H1 (cell line): ENCODE measurements around the gene FRMD4A. TPM values are rescaled to one million over a fixed set of nuclear protein-coding genes. Genes with fewer than 3 reads are reported as not detected.

Experiments used
- CTCF ChIA-PET: fragments of 300-600 bp; sonication (Branson Sonifier 250); formaldehyde crosslinking; loops from one replicate; lab custom pipeline; 2021; ENCODE audit not compliant: partially characterized antibody; lab: Charles Lee
- POLR2A ChIA-PET: fragments of 300-600 bp; sonication (Branson Sonifier 250); formaldehyde crosslinking; loops from one replicate; lab custom pipeline; 2021; ENCODE audit warnings: inconsistent platforms; ENCODE audit not compliant: partially characterized antibody; lab: Charles Lee
- DNase-seq, 2 experiments: peaks; one replicate each; pipeline versions ENCODE4 v3.0.0 to v3.0.0-alpha.2; 2010 to 2022; ENCODE audit warnings: low spot score in 2 of 2, low read depth in 1 of 2, mixed read lengths in 1 of 2
- FAIRE-seq: peaks from 2 replicates; lab custom pipeline; 2011; peaks lifted over from hg19 to GRCh38; lab: Jason Lieb, UNC
- H2AFZ ChIP-seq: 2 replicates; pipeline ENCODE4 v1.8.1; 2012; ENCODE audit warnings: low read length, inconsistent platforms
- H2AK5ac ChIP-seq: 2 replicates; pipeline ENCODE4 v1.6.1; 2013; ENCODE audit warnings: low read depth, low read length
- H2BK120ac ChIP-seq: replicated peaks from 2 replicates; pipeline ENCODE3; 2013; ENCODE audit warnings: low read depth, low read length, inconsistent platforms
- H2BK12ac ChIP-seq: 2 replicates; pipeline ENCODE4 v1.6.1; 2013; ENCODE audit warnings: low read depth, low read length
- H2BK15ac ChIP-seq: 2 replicates; pipeline ENCODE4 v1.6.1; 2013; ENCODE audit warnings: low read length
- H2BK20ac ChIP-seq: 2 replicates; pipeline ENCODE4 v1.6.1; 2013; ENCODE audit warnings: low read length
- H2BK5ac ChIP-seq: 2 replicates; pipeline ENCODE4 v1.6.1; 2013; ENCODE audit warnings: low read depth, low read length
- H3K14ac ChIP-seq: 2 replicates; pipeline ENCODE4 v1.6.1; 2013; ENCODE audit warnings: inconsistent platforms; ENCODE audit not compliant: insufficient read length
- H3K18ac ChIP-seq: 2 replicates; pipeline ENCODE4 v1.6.1; 2013; ENCODE audit warnings: low read length; ENCODE audit errors: extremely low read depth
- H3K23ac ChIP-seq: 2 replicates; pipeline ENCODE4 v1.6.1; 2013; ENCODE audit warnings: inconsistent platforms; ENCODE audit not compliant: insufficient read length
- H3K23me2 ChIP-seq: 2 replicates; pipeline ENCODE4 v1.6.1; 2013; ENCODE audit warnings: low read depth, low read length
- H3K27ac ChIP-seq: 2 replicates; pipeline ENCODE4 v1.6.1; 2011; ENCODE audit warnings: low read depth, low read length, inconsistent platforms
- H3K27me3 ChIP-seq, 4 experiments: replicated peaks in 1 of 4; 1 replicate in 1 of 4; 2 replicates in 3 of 4; pipeline versions ENCODE4 v1.6.1 to v1.8.1; 2011 to 2013; ENCODE audit warnings: low read length in 3 of 4, mild to moderate bottlenecking in 3 of 4, inconsistent platforms in 2 of 4, mixed read lengths in 2 of 4, moderate library complexity in 1 of 4; ENCODE audit not compliant: control insufficient read depth in 3 of 4, insufficient read depth in 3 of 4; ENCODE audit errors: extremely low read depth in 1 of 4
- H3K36me3 ChIP-seq, 4 experiments: 2 replicates each; pipeline versions ENCODE4 v1.6.1 to v1.8.1; 2011 to 2013; ENCODE audit warnings: mild to moderate bottlenecking in 4 of 4, low read length in 3 of 4, moderate library complexity in 2 of 4, control low read depth in 1 of 4, inconsistent platforms in 1 of 4; ENCODE audit not compliant: insufficient read depth in 4 of 4, control insufficient read depth in 2 of 4
- H3K4ac ChIP-seq: replicated peaks from 2 replicates; pipeline ENCODE3; 2013; ENCODE audit warnings: low read length, low read depth, mixed read lengths, inconsistent platforms; ENCODE audit not compliant: insufficient read length
- H3K4me1 ChIP-seq, 4 experiments: replicated peaks in 1 of 4; 1 replicate in 1 of 4; 2 replicates in 3 of 4; pipeline versions ENCODE4 v1.6.1 to v1.8.1; 2011 to 2013; ENCODE audit warnings: low read length in 3 of 4, inconsistent platforms in 2 of 4, mixed read lengths in 1 of 4; ENCODE audit not compliant: insufficient read depth in 4 of 4, control insufficient read depth in 3 of 4
- H3K4me2 ChIP-seq, 2 experiments: 2 replicates each; pipeline versions ENCODE4 v1.6.1 to v1.8.1; 2011 to 2013; ENCODE audit warnings: low read depth in 2 of 2, low read length in 2 of 2, control low read depth in 1 of 2, inconsistent platforms in 1 of 2, mild to moderate bottlenecking in 1 of 2; ENCODE audit not compliant: insufficient read depth in 1 of 2
- H3K4me3 ChIP-seq, 4 experiments: fragments of 200-600, 300-600 bp in 1 of 4; sonication (generic), shearing (Covaris generic), sonication (Bioruptor Twin) in 1 of 4; 2 replicates each; pipeline versions ENCODE4 v1.5.1 to v1.8.1; 2011 to 2016; ENCODE audit warnings: low read length in 4 of 4, low read depth in 3 of 4, control low read depth in 2 of 4, inconsistent platforms in 2 of 4, mild to moderate bottlenecking in 2 of 4, mixed read lengths in 1 of 4, moderate library complexity in 1 of 4; ENCODE audit not compliant: insufficient read depth in 2 of 4; ENCODE audit errors: extremely low read depth in 1 of 4
- H3K56ac ChIP-seq: replicated peaks from 2 replicates; pipeline ENCODE3; 2013; ENCODE audit warnings: low read depth, mild to moderate bottlenecking, mixed read lengths, low read length, inconsistent platforms; ENCODE audit not compliant: insufficient read length
- H3K79me1 ChIP-seq: 2 replicates; pipeline ENCODE4 v1.6.1; 2013; ENCODE audit warnings: low read depth, low read length, control low read depth
- H3K79me2 ChIP-seq, 2 experiments: 2 replicates each; pipeline versions ENCODE4 v1.6.1 to v1.8.1; 2012 to 2013; ENCODE audit warnings: low read length in 2 of 2, mild to moderate bottlenecking in 2 of 2, inconsistent platforms in 1 of 2; ENCODE audit not compliant: insufficient read depth in 2 of 2, control insufficient read depth in 1 of 2
- H3K9ac ChIP-seq, 4 experiments: replicated peaks in 1 of 4; 1 replicate in 1 of 4; 2 replicates in 3 of 4; pipeline versions ENCODE4 v1.6.1 to v1.8.1; 2011 to 2013; ENCODE audit warnings: low read depth in 3 of 4, low read length in 3 of 4, control low read depth in 2 of 4, mild to moderate bottlenecking in 2 of 4, moderate library complexity in 2 of 4, inconsistent platforms in 1 of 4; ENCODE audit errors: extremely low read depth in 1 of 4
- H3K9me3 ChIP-seq, 2 experiments: 2 replicates each; pipeline versions ENCODE4 v1.6.1 to v1.8.1; 2012 to 2013; ENCODE audit warnings: mild to moderate bottlenecking in 2 of 2, moderate library complexity in 2 of 2, control low read depth in 1 of 2, inconsistent platforms in 1 of 2, low read depth in 1 of 2, low read length in 1 of 2, mixed read lengths in 1 of 2; ENCODE audit not compliant: insufficient read depth in 2 of 2
- H4K20me1 ChIP-seq, 2 experiments: replicated peaks in 1 of 2; 2 replicates each; pipeline versions ENCODE3 to v1.8.1; 2011 to 2013; ENCODE audit warnings: inconsistent platforms in 2 of 2, low read length in 2 of 2, mild to moderate bottlenecking in 1 of 2; ENCODE audit not compliant: insufficient read depth in 2 of 2, control insufficient read depth in 1 of 2
- H4K5ac ChIP-seq: 2 replicates; pipeline ENCODE4 v1.6.1; 2013; ENCODE audit warnings: low read length, low read depth, mixed read lengths, inconsistent platforms; ENCODE audit not compliant: insufficient read length
- H4K8ac ChIP-seq: 2 replicates; pipeline ENCODE4 v1.8.0; 2013; ENCODE audit warnings: mild to moderate bottlenecking, moderate library complexity, low read length, inconsistent platforms; ENCODE audit not compliant: insufficient read depth; ENCODE audit errors: extremely low read depth
- H4K91ac ChIP-seq: replicated peaks from 2 replicates; pipeline ENCODE3; 2013; ENCODE audit warnings: low read length, mixed read lengths, inconsistent platforms; ENCODE audit not compliant: insufficient read length
- ATF3 ChIP-seq: IDR thresholded peaks from 2 replicates; pipeline ENCODE4 v1.6.1; 2011; ENCODE audit warnings: low read depth, mild to moderate bottlenecking, low read length; ENCODE audit not compliant: insufficient read depth
- KDM5A ChIP-seq: fragments of 200-600 bp; IDR thresholded peaks from 2 replicates; pipeline ENCODE4 v1.7.1; 2012; ENCODE audit warnings: mild to moderate bottlenecking, low read length, inconsistent platforms, mixed read lengths
- SIRT6 ChIP-seq: IDR thresholded peaks from one replicate; pipeline ENCODE4 v1.7.1; 2012; ENCODE audit warnings: low read length, inconsistent platforms
- SP2 ChIP-seq: IDR thresholded peaks from 2 replicates; pipeline ENCODE4 v1.6.1; 2012; ENCODE audit warnings: mild to moderate bottlenecking, low read length, inconsistent platforms
- WGBS, 2 experiments: shearing (Covaris generic) in 1 of 2; methylation state at CpG; one replicate each; pipeline versions ENCODE4 v1.1.6 to v1.1.7; 2013 to 2015; ENCODE audit warnings: low lambda C conversion rate in 2 of 2, mixed read lengths in 2 of 2, inconsistent platforms in 1 of 2, low coverage in 1 of 2, missing lambda C conversion rate in 1 of 2; ENCODE audit not compliant: insufficient replicate concordance in 2 of 2, insufficient coverage in 1 of 2, insufficient read length in 1 of 2; ENCODE audit errors: extremely low coverage in 1 of 2, missing lambda C conversion rate in 1 of 2; 5-methylcytosine and 5-hydroxymethylcytosine counted together
- polyA plus RNA-seq, 7 experiments: library from polyadenylated mRNA; depleted of rRNA in 3 of 7; stranded (reverse) in 5 of 7; unstranded in 2 of 7; fragments of >200 nt in 5 of 7; fragments of 200-250 nt in 2 of 7; gene quantifications; 1 replicate in 5 of 7; 2 replicates in 1 of 7; 4 replicates in 1 of 7; pipeline versions ENCODE4 v1.2.1 to v1.2.3, GENCODE V29; 2011 to 2013; ENCODE audit warnings: missing spikeins in 2 of 7, mixed read lengths in 2 of 7
- total RNA-seq: library from RNA; stranded (reverse); fragmentation: NEBNext Ultra II Directional; extraction: Animal tissue kit (Norgen Biotek cat#: 25700); gene quantifications from 2 replicates; pipeline ENCODE4 v1.2.1, GENCODE V29; 2021

FRMD4A gene
- total and polyA plus RNA-seq, 2 of the 8 experiments (the other 6 are each of a cell fraction or from before 2014, with no cell fraction given), result 38.6 to 39.6 TPM

GRCh38 chr10:13998163-13998835, 332.4 kb downstream of the FRMD4A start:
- POLR2A ChIA-PET, result interaction anchor here (1.3 kb wide), 1 partner anchor 183 kb away, joined by 3 read pairs; no protein-coding TSS in a partner anchor
- no peak for FAIRE-seq
- TF ChIP-seq SP2, result no peak
- no peak for TF ChIP-seq ATF3
- no peak for TF ChIP-seq KDM5A
- no peak for TF ChIP-seq SIRT6

More at GRCh38 chr10:13998163-13998835, 332.4 kb downstream of the FRMD4A start:
- Histone ChIP-seq H3K56ac (no peak overlapping the region), H3K18ac (no peak overlapping the region), H3K27ac (no peak overlapping the region), H4K91ac (no peak overlapping the region), H3K4me2 (no peak overlapping the region), H2BK15ac (no peak overlapping the region), H2BK120ac (no peak overlapping the region), H3K4me3 (no peak overlapping the region), H3K4ac (no peak overlapping the region), H3K36me3 (no peaks in the 10 kb centered on the region), H2BK5ac (no peak overlapping the region), H2AK5ac (no peak overlapping the region), H3K27me3 (no peaks in the 10 kb centered on the region), H2AFZ (no peak overlapping the region), H3K79me1 (no peaks in the 10 kb centered on the region), H2BK20ac (no peak overlapping the region), H3K23ac (no peak overlapping the region), H2BK12ac (no peak overlapping the region), H3K9ac (no peak overlapping the region), H3K23me2 (no peaks in the 10 kb centered on the region), H4K8ac (no peak overlapping the region; the same call in 1 of the 2 replicates), H3K79me2 (no peaks in the 10 kb centered on the region), H4K20me1 (no peaks in the 10 kb centered on the region), H3K4me1 (peaks cover 0 to 3% (median 0%) of the 10 kb centered on the region in 4 experiments; a peak in 2 of 7 replicates), H3K9me3 (no peaks in the 10 kb centered on the region), H4K5ac (no peak overlapping the region), H3K14ac (no peak overlapping the region)
- CTCF ChIA-PET, result interaction anchor here (0.7 to 0.9 kb wide), 2 partner anchors 11 to 42 kb away, joined by 3 to 4 read pairs; no protein-coding TSS in a partner anchor
- no peak for DNase-seq
- WGBS, 2 experiments, result 89% methylated on average over 5 of the region's 5 CpGs; no CpG with 5 or more reads in 1 of the 2 experiments
